Measurements from ENCODE around the gene FAM184A.
"Not testable (repeated sequence)": the region's sequence is repeated elsewhere in the genome, so short reads cannot be mapped to it uniquely, and the experiment has no call there.

The FAM184A gene

DNA sequence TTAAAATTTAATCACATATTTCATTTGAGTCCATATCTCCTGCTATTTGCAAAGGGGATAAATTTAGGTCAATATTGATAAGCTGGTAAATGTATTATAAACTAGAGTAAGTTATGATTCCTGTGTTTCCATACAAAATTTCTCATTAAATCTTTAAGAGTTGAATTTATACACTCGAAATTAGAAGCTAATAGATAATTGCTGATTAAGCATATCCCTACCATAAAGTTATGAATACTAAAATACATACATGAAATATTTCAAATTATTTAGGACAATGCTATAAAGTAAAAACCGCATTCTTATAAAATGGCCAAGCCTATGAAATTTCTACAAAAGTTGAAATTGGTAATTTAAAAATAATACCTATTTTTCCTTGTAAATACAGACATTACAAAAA lies 71.5 kb downstream of the FAM184A start:
- TF ChIP-seq, protein P1, sequence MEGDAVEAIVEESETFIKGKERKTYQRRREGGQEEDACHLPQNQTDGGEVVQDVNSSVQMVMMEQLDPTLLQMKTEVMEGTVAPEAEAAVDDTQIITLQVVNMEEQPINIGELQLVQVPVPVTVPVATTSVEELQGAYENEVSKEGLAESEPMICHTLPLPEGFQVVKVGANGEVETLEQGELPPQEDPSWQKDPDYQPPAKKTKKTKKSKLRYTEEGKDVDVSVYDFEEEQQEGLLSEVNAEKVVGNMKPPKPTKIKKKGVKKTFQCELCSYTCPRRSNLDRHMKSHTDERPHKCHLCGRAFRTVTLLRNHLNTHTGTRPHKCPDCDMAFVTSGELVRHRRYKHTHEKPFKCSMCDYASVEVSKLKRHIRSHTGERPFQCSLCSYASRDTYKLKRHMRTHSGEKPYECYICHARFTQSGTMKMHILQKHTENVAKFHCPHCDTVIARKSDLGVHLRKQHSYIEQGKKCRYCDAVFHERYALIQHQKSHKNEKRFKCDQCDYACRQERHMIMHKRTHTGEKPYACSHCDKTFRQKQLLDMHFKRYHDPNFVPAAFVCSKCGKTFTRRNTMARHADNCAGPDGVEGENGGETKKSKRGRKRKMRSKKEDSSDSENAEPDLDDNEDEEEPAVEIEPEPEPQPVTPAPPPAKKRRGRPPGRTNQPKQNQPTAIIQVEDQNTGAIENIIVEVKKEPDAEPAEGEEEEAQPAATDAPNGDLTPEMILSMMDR (conservative IDR thresholded peaks at IDR 0.05): no peak
- H3K27ac ChIP-seq: no peak overlapping the region

DNA sequence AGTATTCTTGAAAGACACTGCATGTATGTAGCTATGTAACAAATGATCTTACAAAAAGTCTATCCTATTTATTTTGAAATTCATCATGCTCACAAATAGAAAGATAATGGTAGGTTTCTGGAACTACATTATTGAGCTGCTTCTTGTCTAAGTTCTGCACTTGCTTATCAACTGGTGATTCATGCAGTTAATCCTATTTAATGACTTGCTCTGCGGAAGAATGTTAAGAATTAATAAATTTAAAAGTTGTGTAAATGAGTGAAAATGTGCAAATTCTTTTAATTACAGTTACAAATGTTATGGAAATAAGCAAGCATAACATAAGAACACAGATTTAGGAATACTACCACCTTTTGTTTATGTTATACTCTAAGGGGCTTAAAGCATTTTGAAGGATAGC lies 76.4 kb downstream of the FAM184A start:
- TF ChIP-seq, protein P1 (conservative IDR thresholded peaks at IDR 0.05): no peak

GRCh38 chr6:118999494-119000040 lies 78.9 kb downstream of the FAM184A start:
- TF ChIP-seq, protein P1 (conservative IDR thresholded peaks at IDR 0.05): no peak
- no peak overlapping the region for H3K27ac ChIP-seq

More for the DNA sequence above, 76.4 kb downstream of the FAM184A start:
- H3K27ac ChIP-seq: no peak overlapping the region

- not testable (repeated sequence) for H3K27ac ChIP-seq
Measured at GRCh38 chr6:118997426-118997825, 81.0 kb downstream of the FAM184A start.

DNA sequence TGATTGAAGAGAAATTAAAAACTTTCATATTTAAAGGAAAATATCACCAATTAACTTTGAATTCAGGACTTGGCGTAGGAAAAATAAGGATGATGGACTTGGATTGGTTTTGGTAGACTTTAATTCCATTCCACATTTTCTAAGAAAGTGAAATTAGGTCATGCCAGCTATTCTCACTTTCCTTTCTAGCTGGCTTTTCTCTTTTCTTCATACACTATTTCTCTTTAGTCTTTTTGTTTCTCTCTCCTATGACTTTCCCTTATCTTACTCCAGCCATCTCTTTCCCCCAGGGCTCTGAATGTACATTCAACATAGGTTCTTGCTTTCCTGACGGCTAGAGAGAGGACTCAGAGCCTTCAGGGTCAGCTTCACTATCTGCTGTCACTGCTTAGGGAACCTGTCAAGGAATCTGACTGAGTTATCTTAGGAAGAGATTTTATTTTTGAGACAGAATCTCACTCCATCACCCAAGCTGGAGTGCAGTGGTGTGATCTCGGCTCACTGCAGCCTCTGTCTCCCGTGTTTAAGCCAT lies 82.1 kb downstream of the FAM184A start:
- no peak overlapping the region for H3K27ac ChIP-seq
- TF ChIP-seq, protein P1 (conservative IDR thresholded peaks at IDR 0.05): no peak

- TF ChIP-seq, protein P1 (conservative IDR thresholded peaks at IDR 0.05): no peak
Measured at GRCh38 chr6:118993803-118994251, 84.6 kb downstream of the FAM184A start.

DNA sequence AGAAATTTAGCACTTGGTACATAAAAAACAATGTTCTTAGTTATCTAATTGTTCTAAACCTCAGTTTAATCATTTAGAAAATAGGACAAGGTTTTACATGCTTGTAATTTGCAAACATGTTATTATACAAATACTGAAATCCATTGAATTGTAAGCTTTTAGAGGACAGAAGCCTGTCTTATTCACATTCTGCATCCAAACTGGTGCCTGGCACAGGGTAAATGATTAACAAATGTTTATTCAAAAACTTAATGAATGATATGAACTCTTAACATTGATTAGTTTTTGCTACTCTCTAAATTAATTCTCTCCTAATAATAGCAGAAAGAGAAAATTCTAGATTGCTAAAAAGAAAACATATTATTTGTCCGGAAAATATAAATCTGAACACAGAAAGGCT lies 85.1 kb downstream of the FAM184A start:
- no peak overlapping the region for H3K27ac ChIP-seq
- TF ChIP-seq, protein P1 (conservative IDR thresholded peaks at IDR 0.05): no peak

More at GRCh38 chr6:118993803-118994251, 84.6 kb downstream of the FAM184A start:
- H3K27ac ChIP-seq: no peak overlapping the region

- H3K27ac ChIP-seq: no peak overlapping the region
- TF ChIP-seq, protein P1 (conservative IDR thresholded peaks at IDR 0.05): no peak
Measured at GRCh38 chr6:118992186-118992795, 86.2 kb downstream of the FAM184A start.
